GM18858 (cell line): ENCODE data around the gene MRPS10.
"Not testable (repeated sequence)": the region's sequence is repeated elsewhere in the genome, so short reads cannot be mapped to it uniquely, and the experiment has no call there.

Experiments used
- ATAC-seq: cut with Tn5 transposase; IDR thresholded peaks from one replicate; pipeline ENCODE4 v1.9.1; 2021; ENCODE audit not compliant: unreplicated experiment

Gene MRPS10

GRCh38 chr6:42211726-42212125 lies 5.9 kb downstream of the MRPS10 start:
- ATAC-seq = no peak

GRCh38 chr6:42210551-42210950 lies 7.1 kb downstream of the MRPS10 start:
- ATAC-seq = no peak

GRCh38 chr6:42207559-42207958 lies 10.1 kb downstream of the MRPS10 start:
- not testable (repeated sequence) for ATAC-seq

DNA sequence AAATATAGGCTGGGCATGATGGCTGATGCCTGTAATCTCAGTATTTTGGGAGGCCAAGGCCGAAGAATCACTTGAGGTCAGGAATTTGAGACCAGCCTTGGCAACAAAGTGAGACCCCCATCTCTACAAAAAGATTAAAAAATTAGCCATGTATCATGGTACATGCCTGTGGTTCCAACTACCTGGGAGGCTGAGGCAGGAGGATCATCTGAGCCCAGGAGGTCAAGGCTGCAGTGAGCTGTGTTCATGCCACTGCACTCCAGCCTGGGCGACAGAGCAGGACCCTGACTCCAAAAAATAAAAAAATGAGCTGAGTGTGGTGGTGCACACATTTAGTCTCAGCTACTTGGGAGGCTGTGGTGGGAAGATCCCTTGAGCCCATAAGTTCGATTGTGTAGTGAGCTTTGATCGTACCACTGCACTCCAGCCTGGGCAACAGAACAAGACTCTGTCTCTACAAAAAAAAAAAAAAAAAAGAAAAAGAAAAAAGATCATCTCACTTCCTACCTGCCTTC lies 12.8 kb downstream of the MRPS10 start:
- ATAC-seq = no peak

DNA sequence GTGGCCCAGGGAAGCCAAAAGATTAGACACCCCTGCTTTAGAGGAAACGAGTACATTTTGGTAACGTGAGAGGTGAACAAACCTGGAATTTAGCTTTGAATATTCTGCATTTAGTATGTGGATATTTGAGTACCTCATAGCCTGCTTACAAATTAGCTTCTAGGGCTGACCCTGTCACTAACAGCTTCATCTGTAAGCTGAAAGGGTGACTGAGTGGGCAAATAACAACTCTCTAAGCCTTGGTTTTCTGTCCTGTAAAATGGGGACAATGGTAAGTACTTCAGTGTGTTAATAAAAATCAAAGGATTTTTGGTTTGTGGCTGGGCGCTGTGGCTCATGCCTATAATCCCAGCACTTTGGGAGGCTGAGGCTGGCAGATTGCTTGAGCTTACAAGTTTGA lies 14.5 kb downstream of the MRPS10 start:
- ATAC-seq = no peak

DNA sequence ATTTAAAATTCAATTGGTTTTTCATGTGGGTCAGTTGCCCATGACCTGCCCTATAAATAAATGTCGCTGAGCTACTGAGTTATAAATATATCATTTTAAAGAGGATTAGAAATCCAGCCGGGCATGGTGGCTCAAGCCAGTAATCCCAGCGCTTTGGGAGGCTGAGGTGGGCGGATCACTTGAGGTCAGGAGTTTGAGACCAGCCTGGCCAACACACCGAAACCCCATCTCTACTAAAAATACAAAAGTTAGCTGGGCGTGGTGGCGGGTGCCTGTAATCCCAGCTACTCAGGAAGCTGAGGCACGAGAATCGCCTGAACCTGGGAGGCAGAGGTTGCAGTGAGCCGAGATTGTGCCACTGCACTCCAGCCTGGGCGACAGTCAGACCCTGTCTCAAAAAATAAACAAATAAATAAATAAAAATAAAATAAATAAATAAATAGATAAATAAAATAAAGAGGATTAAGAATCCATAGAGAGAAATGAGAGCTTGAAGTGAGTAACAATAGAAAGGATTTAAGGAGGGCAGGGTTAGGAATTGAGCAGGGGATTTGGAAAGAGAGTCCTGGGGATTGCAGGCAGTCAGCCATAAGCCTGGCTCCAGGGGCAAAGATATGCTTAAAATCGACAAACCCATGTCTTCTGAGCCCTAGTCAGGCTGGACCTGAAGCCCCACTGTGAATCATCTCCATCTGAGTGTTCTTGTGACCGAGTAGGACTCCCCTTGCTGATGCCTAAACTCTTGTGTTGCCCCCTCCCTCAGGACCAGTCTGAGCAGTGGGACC lies 15.3 kb downstream of the MRPS10 start:
- ATAC-seq = not testable (repeated sequence)

- ATAC-seq = no peak
Observed at GRCh38 chr6:42201382-42201781, 16.3 kb downstream of the MRPS10 start.

GRCh38 chr6:42200035-42200434 lies 17.6 kb downstream of the MRPS10 start:
- no peak for ATAC-seq

DNA sequence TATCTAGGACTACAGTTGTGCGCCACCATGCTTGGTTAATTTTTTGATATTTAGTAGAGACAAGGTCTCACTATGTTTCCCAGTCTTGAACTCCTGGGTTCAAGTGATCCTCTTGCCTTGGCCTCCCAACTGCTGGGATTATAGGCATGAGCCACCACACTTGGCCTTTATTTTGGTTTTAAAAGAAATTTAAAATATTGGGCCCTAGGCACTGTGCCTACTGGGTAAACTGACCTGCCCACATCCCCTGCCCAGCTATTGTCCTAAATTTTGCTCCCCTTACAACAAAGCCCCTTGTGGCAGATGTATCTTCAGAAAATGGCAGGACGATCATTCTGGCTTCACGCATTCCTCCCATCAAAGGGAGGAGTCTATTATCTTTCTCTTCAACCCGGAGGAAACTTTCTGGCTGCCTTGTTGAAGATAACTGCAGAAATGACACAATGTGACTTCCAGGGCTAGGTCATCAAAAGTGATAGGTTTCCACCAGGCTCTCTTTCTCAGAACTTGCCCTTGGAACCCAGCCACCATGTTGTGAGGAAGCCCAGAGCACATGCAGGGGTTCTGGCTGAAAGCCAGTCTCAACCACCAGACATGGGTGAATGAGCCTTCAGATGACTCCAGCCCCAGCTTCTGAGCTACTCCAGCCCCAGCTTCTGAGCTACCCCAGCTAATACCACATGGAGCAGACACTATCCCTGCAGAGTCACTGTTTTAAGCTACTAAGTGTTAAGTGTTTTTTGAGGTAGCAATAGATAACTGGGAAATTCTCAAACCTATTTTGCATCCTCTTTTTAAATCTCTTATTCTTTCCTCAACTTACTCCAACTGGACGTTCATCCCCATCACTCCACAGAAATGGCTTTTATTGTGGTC lies 18.3 kb downstream of the MRPS10 start:
- no peak for ATAC-seq

GRCh38 chr6:42197555-42198362 lies 19.9 kb downstream of the MRPS10 start:
- ATAC-seq = no peak

DNA sequence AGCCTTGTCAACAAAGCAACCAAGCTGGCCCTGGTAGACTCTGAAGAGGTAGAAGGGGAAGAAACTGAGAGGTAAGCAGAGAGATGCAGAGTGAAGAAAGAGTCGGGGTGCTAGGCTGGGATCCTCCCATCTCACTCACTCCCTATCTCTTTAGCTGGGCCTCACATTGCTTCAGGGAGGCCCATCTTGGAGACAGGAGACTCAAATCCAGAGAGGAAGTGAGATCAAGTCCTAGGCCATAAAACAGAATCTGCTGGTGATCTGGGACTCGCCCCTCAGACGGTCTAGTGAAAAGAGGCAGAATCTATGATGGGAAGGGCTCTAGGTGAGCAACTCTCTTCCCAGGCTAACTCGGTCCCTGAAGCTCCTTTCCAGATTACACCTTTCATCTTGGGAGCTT lies 22.2 kb downstream of the MRPS10 start:
- ATAC-seq = no peak

DNA sequence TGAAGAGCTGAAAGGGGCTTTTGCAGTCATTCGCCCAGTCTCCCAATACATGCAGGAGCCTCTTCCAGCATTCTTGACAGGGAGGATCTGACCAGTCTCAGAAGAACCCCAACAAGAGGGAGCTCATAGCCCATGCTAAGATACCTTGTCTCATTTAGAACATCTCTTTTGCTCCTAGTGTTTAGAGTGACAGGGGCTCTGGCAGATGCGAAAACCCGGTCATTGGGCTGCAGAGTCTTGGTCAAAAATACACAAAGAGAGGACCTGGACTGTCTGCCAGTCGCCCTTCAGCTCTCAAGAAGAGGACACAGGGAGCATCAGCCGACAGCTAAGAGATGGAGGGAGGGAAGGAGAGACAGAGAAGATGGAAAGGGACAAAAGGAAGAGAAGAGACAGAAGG lies 23.6 kb downstream of the MRPS10 start:
- ATAC-seq = no peak

GRCh38 chr6:42193491-42193894 lies 24.2 kb downstream of the MRPS10 start:
- ATAC-seq = no peak

- ATAC-seq = not testable (repeated sequence)
Observed at GRCh38 chr6:42192385-42192784, 25.3 kb downstream of the MRPS10 start.

GRCh38 chr6:42190554-42191183 lies 27.0 kb downstream of the MRPS10 start:
- no peak for ATAC-seq

GRCh38 chr6:42188406-42188805 lies 29.3 kb downstream of the MRPS10 start:
- ATAC-seq = no peak

DNA sequence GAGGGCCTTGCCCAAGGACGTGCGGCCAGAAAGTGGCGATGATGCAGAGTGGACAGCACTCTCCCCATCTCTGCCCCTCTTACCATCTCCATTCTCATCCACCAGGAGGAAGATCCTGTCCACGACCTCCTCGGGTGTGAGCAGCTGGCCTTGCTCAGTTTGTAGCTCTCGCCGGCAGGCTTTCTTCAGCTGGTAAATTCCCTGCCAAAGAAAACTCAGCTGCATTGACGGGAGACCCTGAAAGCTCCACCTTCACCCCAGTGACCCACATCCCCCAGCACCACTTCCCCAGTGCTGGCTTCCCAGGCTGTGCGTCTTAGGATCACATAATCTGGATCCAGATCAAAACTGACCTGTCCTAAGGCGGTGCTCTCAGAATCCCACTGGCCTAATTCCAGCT lies 32.1 kb downstream of the MRPS10 start:
- ATAC-seq = no peak

GRCh38 chr6:42184475-42184874 lies 33.2 kb downstream of the MRPS10 start:
- ATAC-seq = no peak

DNA sequence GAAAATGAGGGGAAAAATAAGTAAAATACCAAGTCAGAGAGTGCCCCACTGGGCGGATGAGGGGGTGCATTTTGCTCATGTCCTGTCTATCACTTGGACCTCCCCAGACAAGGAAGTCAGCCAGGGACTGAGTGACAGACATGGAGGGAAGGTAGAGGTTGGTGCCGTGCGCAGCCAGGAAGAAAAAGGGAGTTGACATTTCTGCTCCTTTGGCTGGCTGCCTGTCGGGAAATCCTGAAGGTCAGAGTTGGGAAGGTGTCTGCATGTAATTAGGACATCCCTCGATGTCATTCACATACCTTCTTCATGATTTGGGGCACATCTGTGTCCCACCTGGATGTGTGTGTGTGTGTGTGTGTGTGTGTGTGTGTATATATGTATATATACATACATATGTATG lies 35.6 kb downstream of the MRPS10 start:
- ATAC-seq = no peak

GRCh38 chr6:42179945-42180313 lies 37.7 kb downstream of the MRPS10 start:
- no peak for ATAC-seq
